A549 (cell line): ENCODE results near the gene NUCB1. TPM values are rescaled to one million over a fixed set of nuclear protein-coding genes. Genes with fewer than 3 reads are reported as not detected.

Experiments used
- BCL3 ChIP-seq: fragments of >200 bp; sonication (Bioruptor Twin); formaldehyde crosslinking; IDR thresholded peaks from 3 replicates; pipeline ENCODE4 v1.6.1; 2016
- CBX2 ChIP-seq: fragments of 200-600 bp; sonication (generic); IDR thresholded peaks from 2 replicates; pipeline ENCODE4 v1.6.1; 2016; ENCODE audit warnings: low read depth, mild to moderate bottlenecking, borderline replicate concordance
- CHD2 ChIP-seq: fragments of 150-350 bp; IDR thresholded peaks from 2 replicates; pipeline ENCODE4 v1.6.1; 2014; ENCODE audit warnings: low read length; ENCODE audit not compliant: partially characterized antibody
- E2F6 ChIP-seq: IDR thresholded peaks from 2 replicates; pipeline ENCODE4 v1.6.1; 2012; ENCODE audit warnings: low read depth, borderline replicate concordance
- EHF ChIP-seq: fragments of 250-450 bp; sonication (Bioruptor Pico); IDR thresholded peaks from 2 replicates; pipeline ENCODE4 v1.5.0; 2020; ENCODE audit warnings: mild to moderate bottlenecking
- FOSB ChIP-seq: fragments of 250-450 bp; sonication (Bioruptor Pico); IDR thresholded peaks from 2 replicates; pipeline ENCODE4 v1.5.0; 2020; ENCODE audit warnings: mild to moderate bottlenecking, moderate library complexity
- FOXS1 ChIP-seq: fragments of 250-450 bp; sonication (Bioruptor Pico); IDR thresholded peaks from 2 replicates; pipeline ENCODE4 v1.5.0; 2020; ENCODE audit warnings: mild to moderate bottlenecking, moderate library complexity
- GATA3 ChIP-seq: IDR thresholded peaks from 2 replicates; pipeline ENCODE4 v1.6.1; 2012; ENCODE audit warnings: borderline replicate concordance
- HMGXB4 ChIP-seq: fragments of 250-450 bp; sonication (Bioruptor Pico); IDR thresholded peaks from 2 replicates; pipeline ENCODE4 v1.5.0; 2021; ENCODE audit warnings: mild to moderate bottlenecking, moderate library complexity, borderline replicate concordance
- HOXB13 ChIP-seq: fragments of 250-450 bp; sonication (Bioruptor Pico); IDR thresholded peaks from 2 replicates; pipeline ENCODE4 v1.5.0; 2020; ENCODE audit warnings: low read depth, mild to moderate bottlenecking, moderate library complexity
- HOXB5 ChIP-seq: fragments of 250-450 bp; sonication (Bioruptor Pico); IDR thresholded peaks from 2 replicates; pipeline ENCODE4 v1.5.0; 2020; ENCODE audit warnings: mild to moderate bottlenecking, moderate library complexity
- JUN ChIP-seq, 2 experiments: fragments of >200 bp; sonication (Bioruptor Twin); formaldehyde crosslinking; IDR thresholded peaks; 2 replicates in 1 of 2; 3 replicates in 1 of 2; pipeline ENCODE4 v1.6.1; 2016 to 2017
- JUNB ChIP-seq: fragments of >200 bp; sonication (Bioruptor Twin); formaldehyde crosslinking; IDR thresholded peaks from 2 replicates; pipeline ENCODE4 v1.6.1; 2016
- KDM1A ChIP-seq: fragments of 200-600 bp; sonication (generic); IDR thresholded peaks from 2 replicates; pipeline ENCODE4 v1.6.1; 2016; ENCODE audit warnings: low read depth, mild to moderate bottlenecking
- MAFK ChIP-seq: fragments of 450-650 bp; IDR thresholded peaks from 2 replicates; pipeline ENCODE4 v1.6.1; 2014; ENCODE audit not compliant: partially characterized antibody
- MAZ ChIP-seq: fragments of 150-350 bp; IDR thresholded peaks from 2 replicates; pipeline ENCODE4 v1.6.1; 2014; ENCODE audit warnings: antibody characterized with exemption, low read depth, low read length, borderline replicate concordance
- NFE2L2 ChIP-seq: fragments of 150-350 bp; conservative IDR thresholded peaks from 2 replicates; pipeline ENCODE4 v1.6.1; 2014; ENCODE audit warnings: low read length
- NPAS2 ChIP-seq: fragments of 250-450 bp; sonication (Bioruptor Pico); IDR thresholded peaks from 2 replicates; pipeline ENCODE4 v1.8.0; 2022; ENCODE audit warnings: mild to moderate bottlenecking, moderate library complexity, borderline replicate concordance
- NR3C1 ChIP-seq: fragments of >200 bp; sonication (Bioruptor Twin); formaldehyde crosslinking; IDR thresholded peaks from 3 replicates; pipeline ENCODE4 v1.6.1; 2017
- PBX3 ChIP-seq: IDR thresholded peaks from 2 replicates; pipeline ENCODE4 v1.6.1; 2012
- POLR2AphosphoS2 ChIP-seq: conservative IDR thresholded peaks from 2 replicates; pipeline ENCODE4 v1.6.1; 2012; ENCODE audit warnings: low read length, improper control_type of control experiment, inconsistent platforms
- RAD21 ChIP-seq, 2 experiments: fragments of >200 bp in 1 of 2; sonication (Bioruptor Twin) in 1 of 2; formaldehyde crosslinking in 1 of 2; IDR thresholded peaks in 1 of 2; conservative IDR thresholded peaks in 1 of 2; 2 replicates in 1 of 2; 3 replicates in 1 of 2; pipeline ENCODE4 v1.6.1; 2012 to 2018; ENCODE audit warnings: inconsistent platforms in 1 of 2
- RARB ChIP-seq: fragments of 250-450 bp; sonication (Bioruptor Pico); IDR thresholded peaks from 2 replicates; pipeline ENCODE4 v1.8.0; 2021; ENCODE audit warnings: mild to moderate bottlenecking, moderate library complexity
- RCOR1 ChIP-seq: fragments of 150-350 bp; IDR thresholded peaks from 2 replicates; pipeline ENCODE4 v1.6.1; 2014; ENCODE audit warnings: antibody characterized with exemption, low read length, low read depth
- REST ChIP-seq: fragments of 200-600 bp; sonication (generic); IDR thresholded peaks from 2 replicates; pipeline ENCODE4 v1.6.1; 2016; ENCODE audit warnings: antibody characterized with exemption, mild to moderate bottlenecking, moderate library complexity
- RFX5 ChIP-seq: fragments of 450-650 bp; IDR thresholded peaks from 2 replicates; pipeline ENCODE4 v1.7.1; 2014; ENCODE audit warnings: antibody characterized with exemption, mild to moderate bottlenecking, moderate library complexity
- RNF2 ChIP-seq: fragments of 200-600 bp; sonication (generic); IDR thresholded peaks from 2 replicates; pipeline ENCODE4 v1.6.1; 2016; ENCODE audit warnings: low read depth, mild to moderate bottlenecking, antibody characterized with exemption, moderate library complexity, borderline replicate concordance
- SMC3 ChIP-seq: fragments of >200 bp; sonication (Bioruptor Twin); formaldehyde crosslinking; IDR thresholded peaks from 3 replicates; pipeline ENCODE4 v1.6.1; 2018; ENCODE audit warnings: inconsistent platforms
- TP53 ChIP-seq: fragments of 250-450 bp; sonication (Bioruptor Pico); IDR thresholded peaks from 2 replicates; pipeline ENCODE4 v1.5.0; 2021; ENCODE audit warnings: mild to moderate bottlenecking, moderate library complexity
- ZSCAN20 ChIP-seq: fragments of 250-450 bp; sonication (Bioruptor Pico); IDR thresholded peaks from 2 replicates; pipeline ENCODE4 v1.8.0; 2022; ENCODE audit warnings: mild to moderate bottlenecking, moderate library complexity
- polyA plus RNA-seq, 4 experiments: library from polyadenylated mRNA; depleted of rRNA in 3 of 4; stranded (reverse); fragments of >200 nt; fragmentation: RNase III in 1 of 4; extraction: RNeasy Plus Mini Kit Qiagen cat#74134 plus additional on column Dnase treatment in 1 of 4; gene quantifications; 2 replicates in 3 of 4; 3 replicates in 1 of 4; pipeline ENCODE4 v1.2.3, GENCODE V29; 2011 to 2017
- TF ChIP-seq, protein P1 (sequence below): fragments of 150-350 bp; IDR thresholded peaks from 2 replicates; pipeline ENCODE4 v1.6.1; 2014; ENCODE audit warnings: low read depth, mild to moderate bottlenecking, low read length
- TF ChIP-seq, protein P2 (sequence below): IDR thresholded peaks from 2 replicates; pipeline ENCODE4 v1.6.1; 2012

The NUCB1 gene
- polyA plus RNA-seq, 2 of the 4 experiments (the other 2 are of a cell fraction): 79.5 to 182 TPM

GRCh38 chr19:48872182-48872883, 27.8 kb upstream of the NUCB1 start, which contains the start of gene PPP1R15A (continued):
- TF ChIP-seq RARB: no peak
- TF ChIP-seq GATA3: peak; percentile 66
- TF ChIP-seq RFX5: peak; percentile 76; the same call in 1 of the 2 replicates
- TF ChIP-seq JUNB: no peak
- TF ChIP-seq NR3C1: no peak
- peak; percentile 63 for TF ChIP-seq HMGXB4 (CRISPR knock-in tag)
- TF ChIP-seq POLR2AphosphoS2: no peak; the same call in 1 of the 2 replicates
- TF ChIP-seq, protein P1, sequence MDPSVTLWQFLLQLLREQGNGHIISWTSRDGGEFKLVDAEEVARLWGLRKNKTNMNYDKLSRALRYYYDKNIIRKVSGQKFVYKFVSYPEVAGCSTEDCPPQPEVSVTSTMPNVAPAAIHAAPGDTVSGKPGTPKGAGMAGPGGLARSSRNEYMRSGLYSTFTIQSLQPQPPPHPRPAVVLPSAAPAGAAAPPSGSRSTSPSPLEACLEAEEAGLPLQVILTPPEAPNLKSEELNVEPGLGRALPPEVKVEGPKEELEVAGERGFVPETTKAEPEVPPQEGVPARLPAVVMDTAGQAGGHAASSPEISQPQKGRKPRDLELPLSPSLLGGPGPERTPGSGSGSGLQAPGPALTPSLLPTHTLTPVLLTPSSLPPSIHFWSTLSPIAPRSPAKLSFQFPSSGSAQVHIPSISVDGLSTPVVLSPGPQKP: no peak
- TF ChIP-seq FOSB: no peak
- peak; percentile 56; the same call in 1 of the 2 replicates for TF ChIP-seq NFE2L2
- TF ChIP-seq MAFK: peak; percentile 96
- no peak for TF ChIP-seq HOXB13
- TF ChIP-seq EHF (CRISPR knock-in tag): no peak
- peak; percentile 82 for TF ChIP-seq CHD2
- peak; percentile 98 for TF ChIP-seq BCL3
- no peak for TF ChIP-seq KDM1A
- no peak for TF ChIP-seq RNF2
- TF ChIP-seq JUN (IDR thresholded peaks at IDR 0.05): peak; percentile 88 to 96; a peak in 4 of 5 replicates
- TF ChIP-seq SMC3: no peak
- TF ChIP-seq, protein P2, sequence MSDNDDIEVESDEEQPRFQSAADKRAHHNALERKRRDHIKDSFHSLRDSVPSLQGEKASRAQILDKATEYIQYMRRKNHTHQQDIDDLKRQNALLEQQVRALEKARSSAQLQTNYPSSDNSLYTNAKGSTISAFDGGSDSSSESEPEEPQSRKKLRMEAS: peak; percentile 32; the same call in 1 of the 2 replicates
- TF ChIP-seq CBX2: no peak
- TF ChIP-seq ZSCAN20: no peak
- TF ChIP-seq RCOR1: no peak
- TF ChIP-seq RAD21 (conservative IDR thresholded peaks at IDR 0.05 in 1 of 2, IDR thresholded peaks at IDR 0.05 in 1 of 2): no peak; a peak in 1 of 5 replicates
- TF ChIP-seq PBX3: peak; percentile 89
- TF ChIP-seq TP53: peak; percentile 92
- TF ChIP-seq FOXS1 (CRISPR knock-in tag): no peak
- peak; percentile 92; the same call in 1 of the 2 replicates for TF ChIP-seq MAZ
- TF ChIP-seq NPAS2: no peak
- TF ChIP-seq HOXB5 (CRISPR knock-in tag): peak; percentile 49; the same call in 1 of the 2 replicates
- no peak for TF ChIP-seq E2F6
- TF ChIP-seq REST: peak; percentile 59
